ENCODE results near the gene ADCY1. TPM values are rescaled to one million over a fixed set of nuclear protein-coding genes. Genes with fewer than 3 reads are reported as not detected.

ADCY1 gene
- total and polyA plus RNA-seq, 2 donors (not counting 1 experiment from before 2014, with no cell fraction given): 0.23 to 2.5 TPM

GRCh38 chr7:45652630-45653029 is 78.5 kb downstream of the ADCY1 start:
- H3K27ac ChIP-seq (ENCODE audit: insufficient read depth, low read length): no peak overlapping the region
- no peak overlapping the region for H2AFZ ChIP-seq (ENCODE audit: low read length)
- TF ChIP-seq CTCF (conservative IDR thresholded peaks at IDR 0.05 in 1 of 2, IDR thresholded peaks at IDR 0.05 in 1 of 2; ENCODE audit: low read depth in 1 of 2, low read length in 2 of 2) (no peak), EZH2 (IDR thresholded peaks at IDR 0.05; ENCODE audit: low read length, missing control alignments) (no peak)
- H3K27me3 ChIP-seq (ENCODE audit: control insufficient read depth, insufficient read depth, low read length): peaks cover 3% of the 10 kb centered on the region
- no peaks in the 10 kb centered on the region for H3K9me3 ChIP-seq (ENCODE audit: control insufficient read depth, insufficient read depth, low read depth, low read length)
- no peaks in the 10 kb centered on the region for H3K79me2 ChIP-seq (ENCODE audit: control insufficient read depth, insufficient read depth, low read length)
- no peaks in the 10 kb centered on the region for H4K20me1 ChIP-seq (ENCODE audit: control insufficient read depth, extremely low read depth, insufficient read depth, low read length)
- DNase-seq (ENCODE audit: low read depth in 2 of 2): no peak
- no peak overlapping the region for H3K9ac ChIP-seq (ENCODE audit: insufficient read depth, low read length)
- H3K4me1 ChIP-seq (ENCODE audit: control insufficient read depth, extremely low read depth, insufficient read depth, low read length): no peaks in the 10 kb centered on the region
- H3K36me3 ChIP-seq (ENCODE audit: control insufficient read depth, insufficient read depth, low read length): no peaks in the 10 kb centered on the region
- H3K4me2 ChIP-seq (ENCODE audit: extremely low read depth, insufficient read depth, low read length): no peak overlapping the region
- H3K4me3 ChIP-seq (replicated peaks in 1 of 4; ENCODE audit: control extremely low read depth in 1 of 4, insufficient read depth in 1 of 4, low read depth in 3 of 4, low read length in 4 of 4): no peak overlapping the region

GRCh38 chr7:45653209-45653907 is 79.2 kb downstream of the ADCY1 start:
- DNase-seq (ENCODE audit: low read depth in 2 of 2): no peak
- H3K27me3 ChIP-seq (ENCODE audit: control insufficient read depth, insufficient read depth, low read length): peaks cover 3% of the 10 kb centered on the region
- no peaks in the 10 kb centered on the region for H3K9me3 ChIP-seq (ENCODE audit: control insufficient read depth, insufficient read depth, low read depth, low read length)
- H3K4me3 ChIP-seq (replicated peaks in 1 of 4; ENCODE audit: control extremely low read depth in 1 of 4, insufficient read depth in 1 of 4, low read depth in 3 of 4, low read length in 4 of 4): no peak overlapping the region
- no peaks in the 10 kb centered on the region for H3K36me3 ChIP-seq (ENCODE audit: control insufficient read depth, insufficient read depth, low read length)
- H2AFZ ChIP-seq (ENCODE audit: low read length): no peak overlapping the region
- H3K4me2 ChIP-seq (ENCODE audit: extremely low read depth, insufficient read depth, low read length): no peak overlapping the region
- no peaks in the 10 kb centered on the region for H3K4me1 ChIP-seq (ENCODE audit: control insufficient read depth, extremely low read depth, insufficient read depth, low read length)
- H3K27ac ChIP-seq (ENCODE audit: insufficient read depth, low read length): no peak overlapping the region
- H4K20me1 ChIP-seq (ENCODE audit: control insufficient read depth, extremely low read depth, insufficient read depth, low read length): no peaks in the 10 kb centered on the region
- TF ChIP-seq CTCF (conservative IDR thresholded peaks at IDR 0.05 in 1 of 2, IDR thresholded peaks at IDR 0.05 in 1 of 2; ENCODE audit: low read depth in 1 of 2, low read length in 2 of 2): no peak
- no peak for TF ChIP-seq EZH2 (IDR thresholded peaks at IDR 0.05; ENCODE audit: low read length, missing control alignments)
- H3K79me2 ChIP-seq (ENCODE audit: control insufficient read depth, insufficient read depth, low read length): no peaks in the 10 kb centered on the region
- no peak overlapping the region for H3K9ac ChIP-seq (ENCODE audit: insufficient read depth, low read length)

- Histone ChIP-seq H4K20me1 (ENCODE audit: control insufficient read depth, extremely low read depth, insufficient read depth, low read length) (no peaks in the 10 kb centered on the region), H3K4me2 (ENCODE audit: extremely low read depth, insufficient read depth, low read length) (no peak overlapping the region), H2AFZ (ENCODE audit: low read length) (no peak overlapping the region), H3K4me3 (replicated peaks in 1 of 4; ENCODE audit: control extremely low read depth in 1 of 4, insufficient read depth in 1 of 4, low read depth in 3 of 4, low read length in 4 of 4) (no peak overlapping the region), H3K79me2 (ENCODE audit: control insufficient read depth, insufficient read depth, low read length) (no peaks in the 10 kb centered on the region), H3K4me1 (ENCODE audit: control insufficient read depth, extremely low read depth, insufficient read depth, low read length) (no peaks in the 10 kb centered on the region), H3K27me3 (ENCODE audit: control insufficient read depth, insufficient read depth, low read length) (peaks cover 3% of the 10 kb centered on the region), H3K36me3 (ENCODE audit: control insufficient read depth, insufficient read depth, low read length) (no peaks in the 10 kb centered on the region), H3K9ac (ENCODE audit: insufficient read depth, low read length) (no peak overlapping the region), H3K27ac (ENCODE audit: insufficient read depth, low read length) (no peak overlapping the region), H3K9me3 (ENCODE audit: control insufficient read depth, insufficient read depth, low read depth, low read length) (no peaks in the 10 kb centered on the region)
- DNase-seq (ENCODE audit: low read depth in 2 of 2): no peak
- TF ChIP-seq CTCF (conservative IDR thresholded peaks at IDR 0.05 in 1 of 2, IDR thresholded peaks at IDR 0.05 in 1 of 2; ENCODE audit: low read depth in 1 of 2, low read length in 2 of 2) (no peak), EZH2 (IDR thresholded peaks at IDR 0.05; ENCODE audit: low read length, missing control alignments) (no peak)
Measured at GRCh38 chr7:45654341-45654740, 80.2 kb downstream of the ADCY1 start.
